LHCN-M2 (cell line): Measurements from ENCODE around the gene CD93. TPM values are rescaled to one million over a fixed set of nuclear protein-coding genes. Genes with fewer than 3 reads are reported as not detected.

Experiments
- DNase-seq: peaks from one replicate; pipeline ENCODE4 v3.0.0-alpha.2; 2012; ENCODE audit warnings: low read depth
- total RNA-seq: library from RNA; depleted of rRNA; stranded (reverse); fragments of >200 nt; gene quantifications from 2 replicates; pipeline ENCODE4 v1.2.3, GENCODE V29; 2014

Gene CD93
- total RNA-seq, 1 experiment from 2014 or later, result not detected

DNA sequence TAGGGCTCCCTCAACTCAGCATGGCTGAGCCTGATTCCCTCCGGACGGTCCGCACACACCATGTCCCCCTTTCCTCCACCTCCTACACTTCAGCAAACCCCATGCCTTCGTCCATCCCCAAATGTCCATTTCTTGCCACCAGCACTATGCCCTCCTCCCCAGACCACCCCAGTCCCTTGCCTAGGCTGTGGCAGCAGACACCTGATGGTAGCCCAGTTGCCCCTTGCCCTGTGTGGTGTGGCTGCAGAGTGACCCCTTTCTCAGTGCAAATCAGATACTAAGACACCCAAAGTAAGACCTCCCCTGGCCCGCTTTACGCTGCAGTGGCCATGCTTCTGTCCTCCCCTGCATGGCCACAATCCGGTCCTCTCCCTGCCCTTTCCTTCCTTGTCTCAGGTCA, 34.1 kb upstream of the CD93 start:
- DNase-seq, result no peak

DNA sequence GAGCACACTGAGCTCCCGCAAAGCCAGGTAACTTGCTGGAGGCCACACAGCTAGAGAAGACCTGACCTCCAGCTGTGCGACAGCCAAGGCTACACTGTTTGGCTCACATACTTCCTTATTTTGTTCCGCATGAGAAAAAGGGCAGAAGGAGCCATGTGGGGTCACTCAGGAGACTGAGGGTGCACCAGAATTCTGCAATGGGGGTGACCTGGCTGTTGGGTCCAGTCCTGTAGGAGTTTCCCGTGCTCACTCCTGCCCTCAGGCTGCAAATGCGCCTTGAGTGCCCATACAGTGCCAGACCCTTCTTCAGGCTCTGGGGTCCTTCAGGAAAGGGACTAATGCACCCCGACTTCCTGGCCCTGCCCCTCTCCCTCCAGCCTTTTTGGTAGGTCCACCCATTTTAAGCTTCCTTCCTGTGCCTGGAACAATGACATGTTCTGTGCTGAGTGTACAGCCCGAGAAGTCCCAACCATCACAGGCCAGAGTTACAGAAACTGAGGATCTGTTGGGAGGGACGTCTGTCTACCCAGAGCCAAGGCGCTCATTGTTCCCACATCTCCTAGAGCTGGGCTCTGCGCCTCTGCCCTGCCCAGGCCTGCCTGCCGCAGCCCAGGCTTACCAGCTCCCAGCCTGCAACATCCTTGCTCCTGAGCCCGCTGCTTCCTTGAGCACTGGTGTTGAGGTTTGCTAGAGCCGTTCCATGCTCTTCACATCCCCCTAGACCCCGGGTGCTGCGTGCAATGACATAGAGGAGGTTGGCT, 33.5 kb upstream of the CD93 start:
- DNase-seq, result no peak

DNA sequence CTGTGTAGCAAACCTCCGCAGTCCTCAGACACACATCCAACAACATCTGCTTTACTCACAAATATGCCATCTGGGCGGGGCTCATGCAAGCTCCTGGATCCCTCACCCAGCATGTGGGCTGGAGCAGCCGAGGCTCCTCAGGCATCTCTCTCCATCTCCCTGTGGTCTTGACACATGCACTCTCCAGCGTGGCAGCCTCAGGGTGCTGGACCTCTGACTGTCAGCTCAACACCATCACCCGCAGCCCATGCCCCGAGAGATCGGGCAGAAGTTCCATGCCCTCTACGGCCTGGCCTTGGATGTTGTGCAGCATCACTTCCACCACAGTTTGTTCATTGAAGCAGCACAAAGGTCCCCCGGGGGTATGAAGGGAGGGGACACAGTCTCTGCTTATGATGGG, 32.6 kb upstream of the CD93 start:
- DNase-seq, result no peak

DNA sequence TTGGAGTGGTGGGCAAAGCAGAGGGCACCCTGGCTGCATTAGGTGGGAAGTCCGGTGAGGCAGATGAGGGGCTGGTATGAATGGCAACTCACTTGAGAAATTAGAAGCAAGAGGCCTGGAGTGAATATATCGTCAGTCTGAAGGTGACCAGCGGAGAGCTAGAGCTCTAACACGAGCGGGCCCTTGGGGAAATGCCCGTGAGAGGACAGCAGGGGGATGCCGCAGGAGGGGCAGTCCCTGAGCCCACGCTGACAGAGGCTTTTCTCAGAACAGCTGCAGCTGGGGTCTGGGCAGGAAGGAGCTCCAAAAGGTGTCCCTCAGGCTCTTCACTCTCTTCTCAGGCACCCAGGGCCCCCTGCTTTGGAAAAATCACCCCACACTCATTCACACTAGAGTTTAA, 32.0 kb upstream of the CD93 start:
- DNase-seq, result no peak

DNA sequence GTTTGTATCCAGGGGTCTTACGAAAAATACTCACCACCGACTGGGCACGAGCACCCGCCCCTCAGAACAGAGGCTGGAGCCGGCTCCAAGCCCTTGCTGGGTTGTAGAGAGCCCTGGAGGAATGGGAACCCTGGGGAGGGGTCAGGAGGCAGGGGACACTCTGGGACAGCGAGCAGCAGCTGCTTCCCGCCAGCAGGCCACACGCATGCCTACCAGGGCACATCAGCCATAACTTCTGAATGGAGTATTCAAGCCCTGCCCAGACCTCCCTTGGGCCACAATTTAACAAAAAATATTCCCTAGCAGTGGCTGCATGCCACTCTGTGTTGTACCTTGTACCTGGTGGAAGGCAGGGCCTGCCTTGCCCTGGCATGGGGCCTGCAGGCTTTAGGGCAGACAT, 31.6 kb upstream of the CD93 start:
- no peak for DNase-seq

DNA sequence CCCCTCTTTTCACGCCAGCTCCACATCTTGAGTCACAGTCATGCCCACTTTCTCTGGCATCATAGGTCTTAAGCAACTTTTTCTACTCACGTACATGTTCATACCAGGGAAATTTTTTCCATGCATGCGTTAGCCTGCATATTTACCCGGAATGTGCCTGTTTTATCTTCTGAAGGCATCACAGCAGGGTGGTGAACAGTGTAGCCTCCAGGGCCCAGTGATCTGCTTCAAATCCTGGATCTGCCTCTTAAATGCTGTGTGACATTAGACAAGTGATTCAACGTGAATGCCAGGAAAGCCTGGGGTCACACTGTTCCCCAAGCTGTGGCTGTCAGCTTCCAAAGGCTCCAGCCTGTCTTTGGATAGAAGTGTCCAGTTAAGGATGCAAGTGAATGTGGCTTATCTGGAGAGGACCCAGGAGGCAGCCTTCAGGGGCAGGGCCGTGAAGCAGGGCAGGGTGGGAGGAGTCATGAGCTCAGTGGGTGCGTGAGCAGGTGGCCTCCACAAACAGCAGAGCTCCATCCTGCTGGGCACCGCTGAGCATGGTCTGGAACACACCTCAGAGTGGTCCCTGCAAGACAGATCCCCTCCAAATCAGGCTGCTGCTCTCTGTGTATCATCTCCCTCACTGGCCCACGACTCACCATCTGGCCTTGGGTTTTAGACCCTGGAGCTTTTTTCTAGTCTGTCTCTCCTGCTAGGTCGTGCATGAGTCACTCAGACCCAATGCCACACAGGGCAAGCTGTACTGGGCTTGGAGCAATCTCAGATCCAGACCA, 30.4 kb upstream of the CD93 start:
- DNase-seq, result peak; percentile 75

DNA sequence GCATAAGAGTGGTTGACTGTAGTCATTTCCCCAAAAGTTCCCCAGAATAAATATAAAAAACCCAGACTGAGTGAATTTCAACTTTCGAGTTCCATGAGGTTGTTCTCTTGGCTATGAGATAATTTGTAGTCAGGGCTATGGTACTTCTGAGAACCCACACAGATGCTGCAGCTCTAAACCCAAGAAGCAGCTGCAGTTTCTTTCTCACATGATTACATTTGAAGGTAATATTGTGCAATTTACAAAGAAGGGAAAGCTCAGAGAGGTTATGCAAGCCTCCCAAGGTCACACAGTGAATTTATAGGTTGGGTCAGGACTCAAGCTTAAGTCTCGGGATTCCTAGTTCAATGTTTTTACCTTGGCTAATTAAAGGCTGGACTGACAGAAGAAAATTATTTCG, 29.7 kb upstream of the CD93 start:
- peak; percentile 91 for DNase-seq

DNA sequence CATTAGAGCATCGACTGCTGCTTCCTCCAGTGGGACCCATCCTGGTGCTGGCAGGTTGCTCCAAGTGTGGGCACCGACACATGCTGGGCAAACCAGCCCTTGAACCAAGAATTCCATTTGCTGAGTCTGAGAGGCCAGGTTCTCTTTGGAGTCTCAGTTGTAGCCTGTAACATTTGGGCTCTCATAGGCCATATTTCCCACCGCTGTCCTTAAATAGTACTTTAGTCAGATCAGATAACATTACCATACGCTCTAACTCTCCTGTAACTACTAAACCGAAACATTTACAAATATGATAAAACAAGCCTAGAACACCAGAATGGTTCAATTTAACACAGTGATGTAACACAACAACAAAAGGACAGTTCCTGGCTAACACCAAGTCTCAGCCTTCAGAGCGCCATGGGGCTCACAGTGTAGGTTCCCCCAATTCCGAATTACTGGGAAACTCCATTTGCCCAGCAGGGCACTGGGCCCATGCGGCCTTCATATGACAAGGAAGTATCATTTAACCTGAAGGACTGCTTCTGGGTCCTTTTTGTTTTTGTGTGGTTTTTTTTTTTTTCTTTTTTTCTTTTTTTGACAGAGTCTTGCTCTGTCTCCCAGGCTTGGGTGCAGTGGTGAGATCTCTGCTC, 28.4 kb upstream of the CD93 start:
- DNase-seq, result no peak

DNA sequence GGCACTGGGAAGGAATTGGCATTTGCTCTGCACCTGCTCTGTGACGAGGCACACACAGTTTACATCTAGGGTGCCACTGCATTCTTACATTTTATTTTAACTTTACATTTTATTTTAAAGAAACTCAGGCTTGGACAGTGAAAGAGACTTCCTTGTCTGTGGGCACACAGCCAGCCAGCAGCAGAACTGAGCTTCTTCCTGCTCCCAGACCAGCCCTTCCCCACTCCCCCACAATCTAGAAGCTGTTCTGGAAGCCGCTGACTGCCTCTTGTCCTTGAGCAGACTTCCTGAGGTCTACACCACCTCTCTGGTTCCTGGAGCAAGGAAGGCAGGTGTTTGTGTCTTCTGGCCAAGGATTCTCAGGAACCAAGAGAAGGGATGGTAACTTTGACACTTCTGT, 27.9 kb upstream of the CD93 start:
- DNase-seq, result no peak

DNA sequence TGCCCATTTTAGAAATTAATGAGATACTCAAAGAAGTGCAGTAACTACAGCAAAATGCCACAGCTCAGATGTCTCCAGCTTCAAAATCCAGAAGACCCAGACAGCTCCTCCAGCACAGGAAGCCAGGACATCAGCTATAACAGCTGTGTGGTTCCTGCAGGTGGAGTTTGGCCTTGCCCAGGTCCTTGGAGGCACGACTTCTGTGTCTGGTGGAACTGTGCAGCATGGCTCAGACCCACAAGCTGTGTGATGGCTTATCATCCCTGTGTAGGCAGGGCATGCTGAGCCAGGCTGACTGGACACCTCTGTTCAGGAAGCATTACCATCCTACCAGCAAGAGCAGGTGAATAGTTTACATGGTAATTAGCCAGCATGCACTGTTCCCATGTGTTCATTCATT, 26.5 kb upstream of the CD93 start:
- no peak for DNase-seq

DNA sequence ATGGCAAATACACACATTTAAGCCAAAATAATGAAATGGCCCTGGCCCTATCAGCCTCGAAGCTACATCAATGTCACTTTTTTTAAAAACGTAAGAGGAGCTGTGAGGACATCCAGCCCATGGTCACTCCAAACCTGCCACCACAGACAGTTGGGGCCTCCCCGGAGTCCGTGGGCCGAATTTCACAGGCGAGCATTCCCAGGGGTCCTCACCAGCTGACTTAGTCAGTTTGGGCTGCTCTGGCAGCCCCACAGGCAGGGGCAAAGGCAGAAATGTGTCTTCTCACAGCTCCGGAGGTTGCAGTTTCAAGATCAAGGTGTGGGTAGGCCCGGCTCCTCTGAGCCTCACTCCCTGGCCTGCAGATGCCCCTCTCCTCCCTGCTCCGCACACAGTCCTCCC, 25.8 kb upstream of the CD93 start:
- no peak for DNase-seq

DNA sequence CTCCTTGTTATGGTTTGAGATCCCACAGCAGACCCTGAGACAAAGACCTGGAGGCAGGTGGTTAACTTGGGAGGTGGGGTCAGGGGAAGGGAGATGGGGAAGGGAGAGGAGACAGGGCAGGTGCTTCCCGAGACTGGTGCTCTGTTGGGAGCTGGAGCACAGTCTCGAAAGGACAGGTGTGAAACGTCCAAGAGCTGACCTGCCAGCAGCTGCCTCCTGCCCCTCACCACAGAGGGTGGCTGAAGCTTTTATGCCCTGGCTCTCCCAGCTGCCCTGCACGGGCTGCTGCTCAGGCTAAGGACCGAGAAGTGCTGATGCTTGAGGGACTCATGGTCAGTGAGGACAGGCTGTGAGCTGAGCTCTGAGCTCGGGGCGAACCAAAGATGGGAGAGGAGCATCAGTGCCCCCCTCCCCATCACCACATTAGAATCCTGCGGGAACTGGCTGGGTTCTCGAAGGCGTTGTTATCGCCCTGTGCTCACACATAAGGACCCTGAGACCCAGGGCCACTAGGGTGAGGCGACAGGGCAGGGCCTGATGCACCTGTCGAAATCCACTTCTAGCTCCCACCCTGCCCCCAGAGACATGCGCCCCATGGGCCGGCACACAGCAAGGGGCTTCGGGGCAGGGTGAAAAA, 25.3 kb upstream of the CD93 start:
- DNase-seq, result no peak

DNA sequence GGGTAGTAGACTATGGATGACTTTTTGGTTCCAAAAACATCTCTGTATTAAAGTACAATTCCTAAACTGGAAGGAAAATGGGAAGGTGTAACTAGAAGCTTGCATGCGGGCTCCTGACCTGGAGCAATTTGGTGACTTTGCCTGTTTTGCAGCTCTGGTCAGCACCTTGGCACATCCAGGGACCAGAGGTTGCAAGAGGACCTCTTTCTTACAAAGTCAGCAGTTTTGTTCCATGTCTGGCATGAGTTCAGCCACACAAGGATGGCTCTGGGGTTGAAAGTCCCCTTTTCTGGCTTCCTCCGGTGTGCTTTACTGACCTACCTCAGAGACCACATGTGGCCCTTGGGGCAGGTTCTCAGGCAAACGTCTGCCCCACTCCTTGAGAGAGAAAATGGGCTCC, 22.7 kb upstream of the CD93 start:
- DNase-seq, result no peak

DNA sequence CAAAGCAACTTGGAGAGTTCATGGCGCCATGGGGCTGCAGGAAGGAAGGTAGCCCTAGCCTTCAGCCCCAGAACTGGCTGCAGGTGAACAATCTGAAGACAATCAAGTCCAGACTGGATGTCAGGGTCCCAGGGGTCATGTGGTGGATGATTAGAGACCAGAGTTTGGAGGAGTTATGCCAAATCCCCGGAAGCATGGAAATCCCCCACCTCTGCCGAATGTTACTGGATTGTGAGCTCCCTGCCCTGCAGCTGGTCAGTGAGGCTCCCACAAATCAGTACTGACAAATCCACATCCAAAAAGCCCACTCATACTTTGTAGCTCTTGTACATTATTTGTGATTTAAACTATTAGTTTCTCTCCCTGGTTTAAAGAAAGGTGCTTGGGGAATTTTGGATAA, 21.3 kb upstream of the CD93 start:
- no peak for DNase-seq

DNA sequence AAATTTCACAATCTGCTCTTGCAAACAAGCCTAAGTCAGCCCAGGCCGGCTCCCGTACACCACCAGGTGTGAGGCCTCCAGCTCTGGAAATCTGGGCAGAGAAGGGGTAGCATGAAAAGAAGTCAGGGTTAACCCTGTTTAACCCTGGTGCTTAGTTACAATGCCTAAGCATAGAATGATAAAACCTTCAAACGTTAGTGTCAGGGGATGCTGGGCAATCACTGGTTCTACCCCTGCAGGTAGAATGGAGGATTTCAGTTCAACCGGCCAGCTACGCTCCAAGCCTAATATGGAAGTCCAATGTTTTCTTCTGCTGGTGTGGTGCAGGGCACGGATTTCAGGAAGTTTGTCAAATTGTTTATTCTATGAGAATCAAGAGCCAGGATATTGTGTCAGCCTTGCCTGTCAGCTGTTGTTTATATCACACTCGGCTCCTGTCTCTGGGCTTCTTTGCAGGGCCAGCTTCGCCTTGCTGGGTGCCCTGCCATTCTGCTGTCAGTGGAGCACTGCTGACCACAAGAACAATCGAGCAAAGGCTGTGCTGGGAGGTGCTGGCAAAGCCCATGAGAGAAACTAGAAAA, 20.2 kb upstream of the CD93 start:
- peak; percentile 89 for DNase-seq

DNA sequence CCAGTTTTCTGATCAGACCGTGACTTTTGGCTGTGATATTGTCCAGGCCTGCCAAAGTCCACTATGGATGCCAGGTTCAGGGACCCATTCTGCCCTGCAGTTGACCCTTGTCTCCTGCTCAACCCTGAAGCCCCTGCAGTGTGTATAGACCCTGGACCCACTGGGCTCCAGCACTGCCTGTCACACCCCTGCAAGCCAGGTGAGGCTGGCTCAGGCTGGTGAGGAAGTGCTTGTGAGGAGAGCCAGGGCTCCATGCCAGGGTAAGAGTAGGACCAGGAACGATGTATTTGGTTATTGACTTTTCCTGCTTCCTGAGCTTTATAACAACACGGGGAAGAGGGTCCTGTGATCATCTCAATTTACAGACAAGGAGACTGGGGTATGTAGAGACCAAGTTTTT, 19.1 kb upstream of the CD93 start:
- DNase-seq, result no peak

DNA sequence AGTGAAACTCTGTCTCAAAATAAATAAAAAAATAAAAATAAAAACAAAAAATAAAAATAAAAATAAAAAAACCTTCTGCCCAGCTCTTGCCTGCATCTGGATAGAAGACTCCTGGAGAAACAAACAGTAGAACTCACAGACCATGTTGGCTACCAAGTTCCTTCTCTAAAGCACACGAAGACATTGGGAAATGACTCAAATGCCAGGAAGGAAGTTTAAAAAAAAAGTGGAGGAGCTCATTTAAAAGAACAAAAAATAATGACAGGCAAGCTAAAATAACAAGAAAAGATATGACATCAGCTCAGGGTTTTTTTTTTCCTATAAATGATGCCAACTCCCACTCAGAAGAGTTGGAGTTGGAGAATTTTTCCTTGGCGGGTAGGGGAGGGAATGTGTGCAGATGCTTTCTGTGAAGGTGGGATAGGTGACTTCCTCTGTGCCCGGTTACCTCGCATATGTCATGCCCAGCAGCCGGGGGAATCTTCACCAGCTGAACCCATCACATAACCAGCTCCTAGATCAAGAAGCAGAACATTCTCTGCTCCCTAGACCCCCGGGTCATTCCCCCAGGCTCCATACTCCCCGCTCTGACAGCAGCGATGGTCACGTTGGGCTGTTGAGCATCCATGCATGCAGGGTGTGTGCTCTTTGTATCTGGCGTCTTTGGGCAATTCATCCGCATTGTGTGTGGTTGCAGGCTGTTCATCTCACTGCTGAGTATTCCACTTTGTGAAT, 17.3 kb upstream of the CD93 start:
- peak; percentile 64 for DNase-seq

DNA sequence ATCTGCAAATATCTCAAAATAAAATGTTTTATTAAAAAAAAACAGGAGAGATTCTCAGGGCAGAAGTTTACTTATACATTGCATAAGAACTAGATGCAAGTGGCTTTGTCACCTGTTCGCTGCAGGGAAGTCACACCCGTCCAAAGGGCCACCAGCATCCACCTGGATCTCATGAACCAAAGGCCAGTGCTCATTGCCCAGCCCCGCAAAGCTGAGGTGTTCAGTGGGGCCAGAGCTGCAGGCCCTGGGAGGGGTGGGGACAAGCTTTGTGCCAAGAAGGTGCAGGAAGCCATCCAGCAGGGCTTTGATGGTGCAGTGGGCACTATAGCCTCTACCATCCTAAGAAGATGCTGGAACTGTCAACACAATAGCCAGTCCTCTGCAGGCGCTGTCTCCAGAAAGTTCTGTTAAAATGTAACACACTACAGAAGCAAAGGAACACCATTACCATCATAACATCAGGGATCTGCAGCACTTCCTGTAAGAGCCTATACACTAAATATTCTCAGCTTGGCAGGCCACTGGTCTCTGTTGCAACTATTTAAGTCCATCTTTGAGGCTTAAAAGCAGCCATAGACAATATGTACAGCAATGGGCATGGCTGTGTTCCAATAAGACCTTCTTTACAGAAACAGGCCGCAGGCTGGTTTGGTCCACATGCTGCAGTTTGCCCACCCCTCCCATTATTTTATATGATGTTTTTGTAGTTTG, 15.7 kb upstream of the CD93 start:
- DNase-seq, result no peak

DNA sequence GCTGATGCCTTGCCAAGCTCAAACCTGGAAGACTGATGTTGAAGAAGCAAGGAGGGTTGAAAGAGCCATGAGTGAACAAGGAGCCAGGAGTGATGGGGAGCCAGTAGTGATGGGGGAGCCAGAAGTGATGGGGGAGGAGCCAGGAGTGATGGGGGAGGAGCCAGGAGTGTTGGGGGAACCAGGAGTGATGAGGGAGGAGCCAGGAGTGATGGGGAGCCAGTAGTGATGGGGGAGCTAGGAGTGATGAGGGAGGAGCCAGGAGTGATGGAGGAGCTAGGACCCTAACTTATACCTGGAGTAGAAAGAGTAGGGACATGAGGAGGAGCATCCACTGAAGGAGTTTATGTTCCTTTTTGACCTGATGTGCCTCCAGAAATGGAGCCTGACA, 14.6 kb upstream of the CD93 start:
- DNase-seq, result no peak
